Liver (tissue), 9 donors: ENCODE results near the gene EXOC6B. TPM values are rescaled to one million over a fixed set of nuclear protein-coding genes. Genes with fewer than 3 reads are reported as not detected.

Experiments used
- DNase-seq: peaks from one replicate; pipeline ENCODE4 v3.0.0-alpha.2; 2017; ENCODE audit warnings: low spot score
- H3K27ac ChIP-seq, 2 donors: one replicate each; pipeline ENCODE4 v1.7.0; 2013; ENCODE audit warnings: inconsistent platforms in 2 of 2, low read length in 2 of 2, control low read depth in 1 of 2, low read depth in 1 of 2, mild to moderate bottlenecking in 1 of 2
- H3K27me3 ChIP-seq, 4 donors: one replicate each; pipeline versions ENCODE4 v1.6.1 to v1.7.0; 2013; ENCODE audit warnings: low read length in 3 of 4, inconsistent platforms in 1 of 4, mild to moderate bottlenecking in 1 of 4, moderate library complexity in 1 of 4; ENCODE audit not compliant: control insufficient read depth in 4 of 4, insufficient read depth in 4 of 4
- H3K36me3 ChIP-seq, 4 donors: one replicate each; pipeline versions ENCODE4 v1.6.1 to v1.7.0; 2013; ENCODE audit warnings: low read length in 3 of 4, mild to moderate bottlenecking in 3 of 4, low read depth in 1 of 4, moderate library complexity in 1 of 4; ENCODE audit not compliant: control insufficient read depth in 4 of 4, insufficient read depth in 3 of 4
- H3K4me1 ChIP-seq, 4 donors: one replicate each; pipeline versions ENCODE4 v1.6.1 to v1.7.0; 2013; ENCODE audit warnings: low read length in 3 of 4, mild to moderate bottlenecking in 3 of 4, moderate library complexity in 1 of 4; ENCODE audit not compliant: control insufficient read depth in 4 of 4, insufficient read depth in 4 of 4
- H3K4me3 ChIP-seq, 3 donors: one replicate each; pipeline versions ENCODE4 v1.6.1 to v1.7.0; 2013; ENCODE audit warnings: low read length in 3 of 3, control low read depth in 1 of 3, low read depth in 1 of 3, mild to moderate bottlenecking in 1 of 3
- H3K9ac ChIP-seq, 2 donors: one replicate each; pipeline ENCODE4 v1.7.0; 2013; ENCODE audit warnings: low read length in 2 of 2, mild to moderate bottlenecking in 2 of 2, moderate library complexity in 2 of 2, control low read depth in 1 of 2, low read depth in 1 of 2
- H3K9me3 ChIP-seq, 4 donors: one replicate each; pipeline versions ENCODE4 v1.6.1 to v1.7.0; 2013; ENCODE audit warnings: low read length in 3 of 4; ENCODE audit not compliant: control insufficient read depth in 4 of 4
- CTCF ChIP-seq: fragments of 150-350 bp; IDR thresholded peaks from 2 replicates; pipeline ENCODE4 v1.5.1; 2017; ENCODE audit warnings: improper control_type of control experiment, low read depth, low read length; ENCODE audit not compliant: missing input control
- EGR1 ChIP-seq, 2 donors: IDR thresholded peaks; 2 replicates each; pipeline ENCODE4 v1.6.1; 2016 to 2018; ENCODE audit warnings: antibody characterized with exemption in 2 of 2, low read depth in 2 of 2
- GABPA ChIP-seq, 2 donors: IDR thresholded peaks in 1 of 2; conservative IDR thresholded peaks in 1 of 2; 2 replicates each; pipeline ENCODE4 v1.6.1; 2016; ENCODE audit warnings: antibody characterized with exemption in 2 of 2, mild to moderate bottlenecking in 1 of 2, moderate library complexity in 1 of 2
- HNF4A ChIP-seq, 2 donors: conservative IDR thresholded peaks; 2 replicates each; pipeline ENCODE4 v1.6.1; 2016; ENCODE audit warnings: antibody characterized with exemption in 2 of 2, mild to moderate bottlenecking in 2 of 2
- REST ChIP-seq: IDR thresholded peaks from 2 replicates; pipeline ENCODE4 v1.6.1; 2016; ENCODE audit warnings: antibody characterized with exemption, mild to moderate bottlenecking
- SP1 ChIP-seq: IDR thresholded peaks from 2 replicates; pipeline ENCODE4 v1.6.1; 2018; ENCODE audit warnings: antibody characterized with exemption, mild to moderate bottlenecking
- ZBTB33 ChIP-seq: IDR thresholded peaks from 2 replicates; pipeline ENCODE4 v1.6.1; 2016; ENCODE audit warnings: antibody characterized with exemption
- WGBS: extraction: QIAGEN DNeasy Blood & Tissue Kit; methylation state at CpG from one replicate; pipeline ENCODE4 v1.1.7; 2013; 5-methylcytosine and 5-hydroxymethylcytosine counted together
- polyA plus RNA-seq, 2 donors: library from polyadenylated mRNA; stranded (reverse) in 1 of 2; unstranded in 1 of 2; fragments of 200-250 nt in 1 of 2; fragments of >200 nt in 1 of 2; fragmentation: Nextera tagmentation in 1 of 2; extraction: Ambion mirVana in 1 of 2; gene quantifications; one replicate each; pipeline versions ENCODE4 v1.2.1 to v1.2.3, GENCODE V29; 2013 to 2015
- total RNA-seq, 2 donors: library from RNA; depleted of rRNA; stranded (reverse); fragments of >200 nt; gene quantifications; one replicate each; pipeline ENCODE4 v1.2.3, GENCODE V29; 2014
- donor health status: healthy.
- donor health status: healthy.
- donor health status: healthy.
- donor health status: healthy.
- donor health status: healthy.

EXOC6B gene
- total and polyA plus RNA-seq, 4 donors = 1.7 to 9.5 (median 5.5) TPM

- Histone ChIP-seq H3K9ac (no peak overlapping the region), H3K4me3 (no peak overlapping the region), H3K36me3 (no peaks in the 10 kb centered on the region), H3K27ac (no peak overlapping the region), H3K4me1 (no peaks in the 10 kb centered on the region), H3K27me3 (no peaks in the 10 kb centered on the region), H3K9me3 (no peaks in the 10 kb centered on the region)
- DNase-seq = no peak
- WGBS = 91% methylated on average over 1 of the region's 1 CpG
- no peak for TF ChIP-seq SP1
- no peak for TF ChIP-seq ZBTB33
- TF ChIP-seq REST = no peak
- TF ChIP-seq EGR1 (IDR thresholded peaks at IDR 0.05; ENCODE audit: low read depth in 2 of 2) = no peak
- TF ChIP-seq GABPA (IDR thresholded peaks at IDR 0.05 in 1 of 2, conservative IDR thresholded peaks at IDR 0.05 in 1 of 2) = no peak
Measured at GRCh38 chr2:72276876-72277275, 549.0 kb downstream of the EXOC6B start.

- Histone ChIP-seq H3K9ac (no peak overlapping the region), H3K4me1 (peaks cover 0 to 2% (median 0%) of the 10 kb centered on the region in 4 donors), H3K27me3 (no peaks in the 10 kb centered on the region), H3K9me3 (no peaks in the 10 kb centered on the region), H3K27ac (no peak overlapping the region), H3K36me3 (no peaks in the 10 kb centered on the region), H3K4me3 (no peak overlapping the region)
- DNase-seq = no peak
- 92% methylated on average over 1 of the region's 1 CpG for WGBS
- no peak for TF ChIP-seq EGR1 (IDR thresholded peaks at IDR 0.05; ENCODE audit: low read depth in 2 of 2)
- TF ChIP-seq HNF4A (conservative IDR thresholded peaks at IDR 0.05) = no peak
- no peak for TF ChIP-seq ZBTB33
- no peak for TF ChIP-seq CTCF
Measured at GRCh38 chr2:72276356-72276755, 549.5 kb downstream of the EXOC6B start.
